ENCODE measurements around the gene XRRA1.

DNA sequence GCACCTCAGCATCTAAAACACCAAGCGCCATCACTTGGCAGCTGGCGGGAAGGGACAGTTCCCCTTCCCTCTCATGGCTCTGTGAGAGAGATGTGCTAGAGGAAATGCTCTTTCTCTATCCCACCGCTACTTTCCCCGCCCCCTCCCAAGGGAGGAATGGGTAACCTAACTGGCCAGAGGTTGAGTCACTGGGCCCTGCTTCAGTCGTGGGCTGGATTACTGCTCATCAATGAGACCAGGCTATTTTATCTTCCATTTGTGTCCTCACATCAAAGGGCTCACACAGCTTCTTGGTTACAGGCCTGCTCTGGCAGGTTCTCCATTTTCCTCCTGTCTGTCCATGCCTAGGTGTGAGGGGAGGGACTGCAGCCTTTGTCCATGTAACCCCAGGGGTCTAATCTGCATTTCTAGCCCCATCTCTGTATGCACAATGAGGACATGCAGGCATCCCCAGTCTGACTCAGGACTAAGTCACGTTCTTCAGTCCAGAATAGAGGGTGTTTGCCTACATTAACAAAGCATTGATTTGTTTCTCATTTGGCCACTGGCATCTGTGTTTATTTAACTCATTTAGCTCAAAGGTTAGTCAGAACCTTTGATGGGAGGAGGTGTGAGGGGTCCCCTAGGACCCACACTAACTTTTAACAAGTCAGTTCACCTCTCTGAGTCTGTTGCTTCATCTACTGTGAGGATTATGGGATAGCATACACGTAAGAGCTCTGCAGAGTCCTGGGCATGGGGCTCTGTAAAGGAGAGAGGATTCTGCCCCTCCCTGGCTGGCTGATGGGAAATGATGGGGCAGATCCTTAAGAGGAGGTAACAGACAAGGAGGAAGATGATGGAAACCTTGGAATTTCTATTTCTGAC is 99.1 kb downstream of the XRRA1 start:
- TF ChIP-seq CTCF (IDR thresholded peaks at IDR 0.05) (no peak), POLR2A (IDR thresholded peaks at IDR 0.05) (no peak)

All from uterus (tissue), 2 donors.